ENCODE measurements around the gene CSMD2. TPM values are rescaled to one million over a fixed set of nuclear protein-coding genes. Genes with fewer than 3 reads are reported as not detected.

The CSMD2 gene
- total RNA-seq, 1 donor from 2014 or later, result 1.3 TPM

- no peak for DNase-seq (ENCODE audit: low spot score)
Observed at GRCh38 chr1:33616780-33617179, 548.2 kb downstream of the CSMD2 start.

- DNase-seq (ENCODE audit: low spot score), result no peak
Observed at GRCh38 chr1:33615546-33615945, 549.5 kb downstream of the CSMD2 start.

GRCh38 chr1:33610864-33611455, 554.1 kb downstream of the CSMD2 start:
- DNase-seq (ENCODE audit: low spot score), result no peak

GRCh38 chr1:33610391-33610790, 554.6 kb downstream of the CSMD2 start:
- no peak for DNase-seq (ENCODE audit: low spot score)

GRCh38 chr1:33609739-33610138, 555.3 kb downstream of the CSMD2 start:
- no peak for DNase-seq (ENCODE audit: low spot score)

GRCh38 chr1:33608825-33609400, 556.1 kb downstream of the CSMD2 start:
- DNase-seq (ENCODE audit: low spot score), result no peak

- DNase-seq (ENCODE audit: low spot score), result no peak
Observed at GRCh38 chr1:33607444-33608005, 557.5 kb downstream of the CSMD2 start.

- DNase-seq (ENCODE audit: low spot score), result no peak
Observed at GRCh38 chr1:33606272-33606671, 558.8 kb downstream of the CSMD2 start.

GRCh38 chr1:33602271-33602670, 562.8 kb downstream of the CSMD2 start:
- DNase-seq (ENCODE audit: low spot score), result no peak

GRCh38 chr1:33601751-33602150, 563.3 kb downstream of the CSMD2 start:
- DNase-seq (ENCODE audit: low spot score), result no peak

- DNase-seq (ENCODE audit: low spot score), result no peak
Observed at GRCh38 chr1:33599516-33600115, 565.4 kb downstream of the CSMD2 start.

GRCh38 chr1:33588726-33589125, 576.3 kb downstream of the CSMD2 start:
- DNase-seq (ENCODE audit: low spot score), result no peak

GRCh38 chr1:33586795-33587194, 578.2 kb downstream of the CSMD2 start:
- DNase-seq (ENCODE audit: low spot score), result no peak

GRCh38 chr1:33586106-33586505, 578.9 kb downstream of the CSMD2 start:
- no peak for DNase-seq (ENCODE audit: low spot score)

GRCh38 chr1:33583567-33583966, 581.5 kb downstream of the CSMD2 start:
- DNase-seq (ENCODE audit: low spot score), result no peak

- no peak for DNase-seq (ENCODE audit: low spot score)
Observed at GRCh38 chr1:33578557-33579448, 586.2 kb downstream of the CSMD2 start.

- DNase-seq (ENCODE audit: low spot score), result no peak
Observed at GRCh38 chr1:33577663-33578062, 587.4 kb downstream of the CSMD2 start.

- DNase-seq (ENCODE audit: low spot score), result no peak
Observed at GRCh38 chr1:33576821-33577599, 588.0 kb downstream of the CSMD2 start.

- DNase-seq (ENCODE audit: low spot score), result no peak
Observed at GRCh38 chr1:33575324-33575879, 589.6 kb downstream of the CSMD2 start.

GRCh38 chr1:33573661-33574060, 591.4 kb downstream of the CSMD2 start:
- DNase-seq (ENCODE audit: low spot score), result no peak

- DNase-seq (ENCODE audit: low spot score), result no peak
Observed at GRCh38 chr1:33572387-33572786, 592.6 kb downstream of the CSMD2 start.

Measured in mesenteric fat pad (tissue), 1 donor.